GM19351 (cell line): ENCODE results near the gene NDUFAF2.
A peak's percentile ranks its signal among the peaks of the same experiment; 100 is the strongest.
"Not testable (repeated sequence)": the region's sequence is repeated elsewhere in the genome, so short reads cannot be mapped to it uniquely, and the experiment has no call there.

ENCODE experiments used
- ATAC-seq: cut with Tn5 transposase; IDR thresholded peaks from one replicate; pipeline ENCODE4 v1.9.1; 2021; ENCODE audit warnings: mild to moderate bottlenecking, moderate library complexity; ENCODE audit not compliant: unreplicated experiment

Gene NDUFAF2

GRCh38 chr5:60944904-60945812 lies at the start of gene NDUFAF2, which contains the start of gene ERCC8:
TSS of gene NDUFAF2 (plus strand) at chr5:60945205. CDS start at chr5:60945256, 51 bp downstream.
TSS of gene ERCC8 (minus strand) at chr5:60945070. CDS start at chr5:60945008, 62 bp downstream.
- peak; percentile 98 for ATAC-seq

GRCh38 chr5:60896991-60897390 lies 48.0 kb upstream of the NDUFAF2 start:
- no peak for ATAC-seq

GRCh38 chr5:60903356-60903755 lies 41.6 kb upstream of the NDUFAF2 start:
- ATAC-seq, result no peak

- ATAC-seq, result no peak
Measured at GRCh38 chr5:60916646-60917045, 28.4 kb upstream of the NDUFAF2 start.

GRCh38 chr5:60918466-60918865 lies 26.5 kb upstream of the NDUFAF2 start:
- ATAC-seq, result no peak

GRCh38 chr5:60927450-60927849 lies 17.6 kb upstream of the NDUFAF2 start:
- ATAC-seq, result no peak

GRCh38 chr5:60929024-60929423 lies 16.0 kb upstream of the NDUFAF2 start:
- ATAC-seq, result no peak

- ATAC-seq, result no peak
Measured at GRCh38 chr5:60943624-60944023, 1.4 kb upstream of the NDUFAF2 start.

GRCh38 chr5:60945813-60946187 lies 795 bp downstream of the NDUFAF2 start:
- ATAC-seq, result peak; percentile 34

- ATAC-seq, result no peak
Measured at GRCh38 chr5:60948738-60949137, 3.7 kb downstream of the NDUFAF2 start.

- no peak for ATAC-seq
Measured at GRCh38 chr5:60955239-60955638, 10.2 kb downstream of the NDUFAF2 start.

GRCh38 chr5:60958088-60958487 lies 13.1 kb downstream of the NDUFAF2 start:
- ATAC-seq, result no peak

GRCh38 chr5:60958712-60959111 lies 13.7 kb downstream of the NDUFAF2 start:
- no peak for ATAC-seq

- no peak for ATAC-seq
Measured at GRCh38 chr5:60959156-60959555, 14.2 kb downstream of the NDUFAF2 start.

GRCh38 chr5:60960591-60960990 lies 15.6 kb downstream of the NDUFAF2 start:
- no peak for ATAC-seq

- ATAC-seq, result no peak
Measured at GRCh38 chr5:60961685-60962084, 16.7 kb downstream of the NDUFAF2 start.

GRCh38 chr5:60972231-60972630 lies 27.2 kb downstream of the NDUFAF2 start:
- no peak for ATAC-seq

GRCh38 chr5:60977956-60978737 lies 33.1 kb downstream of the NDUFAF2 start:
- no peak for ATAC-seq

- ATAC-seq, result no peak
Measured at GRCh38 chr5:60978968-60979367, 34.0 kb downstream of the NDUFAF2 start.

- no peak for ATAC-seq
Measured at GRCh38 chr5:60980511-60980910, 35.5 kb downstream of the NDUFAF2 start.

- not testable (repeated sequence) for ATAC-seq
Measured at GRCh38 chr5:60982127-60982526, 37.1 kb downstream of the NDUFAF2 start.

- ATAC-seq, result no peak
Measured at GRCh38 chr5:60989790-60990189, 44.8 kb downstream of the NDUFAF2 start.
